ENCODE measurements around the gene ARNT2. TPM values are rescaled to one million over a fixed set of nuclear protein-coding genes. Genes with fewer than 3 reads are reported as not detected.

Gene ARNT2
- total and polyA plus RNA-seq, 2 donors = 1.4 to 2.4 TPM

DNA sequence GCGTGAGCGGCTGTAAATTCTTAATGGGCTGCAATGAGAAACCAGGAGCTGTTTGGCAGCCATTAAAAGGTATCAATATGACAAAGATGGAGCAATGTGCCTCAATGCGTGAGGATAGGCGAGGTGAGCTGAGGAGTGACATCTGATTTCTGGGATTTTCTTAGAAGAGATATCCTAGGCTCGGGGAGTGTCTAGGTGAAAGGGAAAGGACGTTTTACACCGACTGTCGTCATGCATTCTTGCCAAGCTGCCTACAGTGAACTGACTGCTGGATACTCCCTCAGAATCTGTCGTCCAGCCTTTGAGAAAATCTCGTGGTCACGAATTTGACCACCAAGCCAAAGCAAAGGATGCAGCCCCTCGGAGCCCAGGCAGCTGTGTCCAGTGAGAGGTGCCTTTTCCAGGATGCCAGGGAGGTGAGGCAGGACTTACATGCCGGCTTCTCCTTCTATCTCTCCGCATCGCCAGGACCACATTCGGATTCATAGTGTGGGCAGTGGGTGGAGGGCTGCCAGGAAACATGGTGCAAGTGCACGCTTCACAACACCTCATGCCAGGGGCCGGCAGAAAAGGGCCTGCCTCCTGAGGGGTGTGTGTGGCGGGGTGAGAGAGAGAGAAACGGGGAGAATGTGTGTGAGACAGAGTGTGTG lies 210.7 kb downstream of the ARNT2 start:
- Histone ChIP-seq H3K36me3 (ENCODE audit: control insufficient read depth in 2 of 2, insufficient read depth in 2 of 2, low read length in 1 of 2) (no peaks in the 10 kb centered on the region), H3K4me1 (ENCODE audit: control insufficient read depth in 2 of 2, insufficient read depth in 2 of 2, low read length in 2 of 2) (no peaks in the 10 kb centered on the region), H3K27ac (ENCODE audit: low read depth in 1 of 2, low read length in 1 of 2) (no peak overlapping the region), H3K9me3 (ENCODE audit: control insufficient read depth in 2 of 2, insufficient read depth in 1 of 2, low read length in 1 of 2) (no peaks in the 10 kb centered on the region), H3K4me3 (ENCODE audit: low read length in 2 of 2) (no peak overlapping the region), H3K27me3 (ENCODE audit: control insufficient read depth in 2 of 2, insufficient read depth in 1 of 2, low read length in 1 of 2) (peaks cover 0 to 3% of the 10 kb centered on the region in 2 donors)
- DNase-seq (ENCODE audit: low read depth in 6 of 9, low spot score in 9 of 9) = no peak
- 94% methylated on average over 20 of the region's 20 CpGs for WGBS

GRCh38 chr15:80615361-80615736 lies 211.2 kb downstream of the ARNT2 start:
- WGBS = 96% methylated on average over 4 of the region's 4 CpGs
- Histone ChIP-seq H3K36me3 (ENCODE audit: control insufficient read depth in 2 of 2, insufficient read depth in 2 of 2, low read length in 1 of 2) (no peaks in the 10 kb centered on the region), H3K9me3 (ENCODE audit: control insufficient read depth in 2 of 2, insufficient read depth in 1 of 2, low read length in 1 of 2) (no peaks in the 10 kb centered on the region), H3K27me3 (ENCODE audit: control insufficient read depth in 2 of 2, insufficient read depth in 1 of 2, low read length in 1 of 2) (peaks cover 0 to 3% of the 10 kb centered on the region in 2 donors), H3K27ac (ENCODE audit: low read depth in 1 of 2, low read length in 1 of 2) (no peak overlapping the region), H3K4me1 (ENCODE audit: control insufficient read depth in 2 of 2, insufficient read depth in 2 of 2, low read length in 2 of 2) (no peaks in the 10 kb centered on the region), H3K4me3 (ENCODE audit: low read length in 2 of 2) (no peak overlapping the region)
- DNase-seq (ENCODE audit: low read depth in 6 of 9, low spot score in 9 of 9) = no peak

DNA sequence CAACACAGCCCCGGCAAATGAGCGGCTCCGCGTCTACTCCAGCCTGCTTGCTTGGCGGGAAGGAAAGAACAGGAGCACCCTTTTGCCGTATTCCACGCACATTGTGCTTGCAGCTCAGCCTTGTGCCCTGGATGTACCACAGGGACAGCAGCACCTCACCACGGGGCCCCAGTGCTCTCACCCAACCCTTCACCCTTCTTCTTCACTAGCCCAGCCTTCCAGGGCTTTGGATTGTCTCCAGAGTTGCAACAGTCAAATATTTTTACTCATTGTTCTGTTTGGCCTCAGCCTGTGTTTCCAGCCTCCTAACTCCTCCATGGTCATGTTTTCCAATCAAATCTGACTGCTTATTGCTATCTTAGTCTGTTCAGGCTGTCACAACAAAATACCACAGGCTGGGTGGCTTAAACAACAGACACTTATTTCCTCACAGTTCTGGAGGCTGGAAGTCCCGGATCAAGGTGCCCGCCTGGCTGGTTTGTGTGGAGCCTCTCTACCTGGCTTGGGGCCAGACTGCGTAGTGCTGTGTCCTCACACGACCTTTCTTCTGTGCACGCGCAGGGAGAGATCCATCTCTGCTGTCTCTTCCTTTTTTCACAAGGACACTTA lies 211.7 kb downstream of the ARNT2 start:
- no peak overlapping the region for H3K27ac ChIP-seq (ENCODE audit: low read depth in 1 of 2, low read length in 1 of 2)
- H3K27me3 ChIP-seq (ENCODE audit: control insufficient read depth in 2 of 2, insufficient read depth in 1 of 2, low read length in 1 of 2) = peaks cover 0 to 3% of the 10 kb centered on the region in 2 donors
- no peaks in the 10 kb centered on the region for H3K4me1 ChIP-seq (ENCODE audit: control insufficient read depth in 2 of 2, insufficient read depth in 2 of 2, low read length in 2 of 2)
- no peak overlapping the region for H3K4me3 ChIP-seq (ENCODE audit: low read length in 2 of 2)
- H3K9me3 ChIP-seq (ENCODE audit: control insufficient read depth in 2 of 2, insufficient read depth in 1 of 2, low read length in 1 of 2) = no peaks in the 10 kb centered on the region
- 91% methylated on average over 14 of the region's 14 CpGs for WGBS
- no peaks in the 10 kb centered on the region for H3K36me3 ChIP-seq (ENCODE audit: control insufficient read depth in 2 of 2, insufficient read depth in 2 of 2, low read length in 1 of 2)
- DNase-seq (ENCODE audit: low read depth in 6 of 9, low spot score in 9 of 9) = no peak

DNA sequence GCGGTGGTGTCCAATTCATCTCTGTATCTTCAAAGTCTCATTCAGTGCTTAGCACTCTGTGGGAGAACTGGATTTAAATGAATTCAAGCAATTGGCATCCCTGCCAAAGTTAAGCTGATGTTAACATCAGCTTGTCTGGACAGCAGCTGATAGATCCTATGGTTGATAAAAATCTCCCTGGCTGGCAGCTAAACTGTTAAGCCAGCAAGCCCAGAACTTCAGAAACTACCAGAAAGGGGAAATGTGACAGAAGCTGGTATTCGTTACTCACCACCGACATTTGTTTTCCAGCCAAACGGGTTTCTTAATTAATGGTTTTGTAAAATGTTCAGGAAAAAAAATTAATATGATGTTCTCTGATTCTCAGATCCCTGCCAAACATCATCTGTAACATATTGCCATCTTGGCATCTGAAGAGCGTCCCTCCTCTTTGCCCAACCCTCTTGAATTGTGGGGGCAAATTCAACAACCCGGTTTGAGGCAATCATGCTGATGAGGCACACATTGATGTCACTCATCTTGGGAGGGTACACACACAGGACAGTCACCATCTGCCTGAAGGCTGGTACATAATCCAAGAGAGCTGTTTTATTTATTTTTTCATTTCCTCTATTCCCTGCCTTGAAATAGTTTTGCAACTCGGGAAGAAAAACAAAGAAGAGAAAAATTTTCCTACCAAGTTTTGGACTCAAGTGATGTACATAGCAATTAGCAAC lies 214.7 kb downstream of the ARNT2 start:
- Histone ChIP-seq H3K9me3 (ENCODE audit: control insufficient read depth in 2 of 2, insufficient read depth in 1 of 2, low read length in 1 of 2) (no peaks in the 10 kb centered on the region), H3K36me3 (ENCODE audit: control insufficient read depth in 2 of 2, insufficient read depth in 2 of 2, low read length in 1 of 2) (no peaks in the 10 kb centered on the region), H3K27ac (ENCODE audit: low read depth in 1 of 2, low read length in 1 of 2) (no peak overlapping the region), H3K4me3 (ENCODE audit: low read length in 2 of 2) (no peak overlapping the region), H3K4me1 (ENCODE audit: control insufficient read depth in 2 of 2, insufficient read depth in 2 of 2, low read length in 2 of 2) (no peaks in the 10 kb centered on the region), H3K27me3 (ENCODE audit: control insufficient read depth in 2 of 2, insufficient read depth in 1 of 2, low read length in 1 of 2) (peaks cover 0 to 3% of the 10 kb centered on the region in 2 donors)
- no peak for DNase-seq (ENCODE audit: low read depth in 6 of 9, low spot score in 9 of 9)
- WGBS = 73% methylated on average over 7 of the region's 7 CpGs

GRCh38 chr15:80619680-80620079 lies 215.5 kb downstream of the ARNT2 start:
- H3K27ac ChIP-seq (ENCODE audit: low read depth in 1 of 2, low read length in 1 of 2) = no peak overlapping the region

DNA sequence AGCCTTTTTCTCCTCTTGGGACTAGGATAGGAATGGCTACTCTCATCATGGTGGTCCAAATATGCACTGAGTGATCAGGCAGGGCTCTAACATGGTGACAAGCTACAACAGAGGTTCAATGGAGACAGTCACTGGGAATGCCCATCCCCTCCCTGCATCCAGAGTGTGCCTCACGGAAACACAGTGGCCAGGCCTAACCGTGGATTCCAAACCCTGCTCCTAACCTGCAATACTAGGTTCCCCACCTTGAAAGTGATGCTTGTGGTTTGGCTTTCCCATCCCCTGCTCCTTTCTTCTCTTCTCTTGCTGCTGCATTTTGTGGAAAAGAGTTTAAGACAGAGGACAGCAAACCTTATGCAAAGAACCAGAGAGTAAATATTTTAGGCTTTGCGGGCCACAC lies 216.0 kb downstream of the ARNT2 start:
- Histone ChIP-seq H3K27me3 (ENCODE audit: control insufficient read depth in 2 of 2, insufficient read depth in 1 of 2, low read length in 1 of 2) (peaks cover 0 to 3% of the 10 kb centered on the region in 2 donors), H3K4me1 (ENCODE audit: control insufficient read depth in 2 of 2, insufficient read depth in 2 of 2, low read length in 2 of 2) (no peaks in the 10 kb centered on the region), H3K27ac (ENCODE audit: low read depth in 1 of 2, low read length in 1 of 2) (no peak overlapping the region), H3K9me3 (ENCODE audit: control insufficient read depth in 2 of 2, insufficient read depth in 1 of 2, low read length in 1 of 2) (no peaks in the 10 kb centered on the region), H3K4me3 (ENCODE audit: low read length in 2 of 2) (no peak overlapping the region), H3K36me3 (ENCODE audit: control insufficient read depth in 2 of 2, insufficient read depth in 2 of 2, low read length in 1 of 2) (no peaks in the 10 kb centered on the region)
- 96% methylated on average over 3 of the region's 3 CpGs for WGBS
- no peak for DNase-seq (ENCODE audit: low read depth in 6 of 9, low spot score in 9 of 9)

More at GRCh38 chr15:80619680-80620079, 215.5 kb downstream of the ARNT2 start:
- no peak for DNase-seq (ENCODE audit: low read depth in 6 of 9, low spot score in 9 of 9)
- H3K4me3 ChIP-seq (ENCODE audit: low read length in 2 of 2) = no peak overlapping the region
- 96% methylated on average over 1 of the region's 1 CpG for WGBS
- H3K36me3 ChIP-seq (ENCODE audit: control insufficient read depth in 2 of 2, insufficient read depth in 2 of 2, low read length in 1 of 2) = no peaks in the 10 kb centered on the region
- H3K4me1 ChIP-seq (ENCODE audit: control insufficient read depth in 2 of 2, insufficient read depth in 2 of 2, low read length in 2 of 2) = no peaks in the 10 kb centered on the region
- H3K9me3 ChIP-seq (ENCODE audit: control insufficient read depth in 2 of 2, insufficient read depth in 1 of 2, low read length in 1 of 2) = no peaks in the 10 kb centered on the region
- H3K27me3 ChIP-seq (ENCODE audit: control insufficient read depth in 2 of 2, insufficient read depth in 1 of 2, low read length in 1 of 2) = peaks cover 0 to 3% of the 10 kb centered on the region in 2 donors

DNA sequence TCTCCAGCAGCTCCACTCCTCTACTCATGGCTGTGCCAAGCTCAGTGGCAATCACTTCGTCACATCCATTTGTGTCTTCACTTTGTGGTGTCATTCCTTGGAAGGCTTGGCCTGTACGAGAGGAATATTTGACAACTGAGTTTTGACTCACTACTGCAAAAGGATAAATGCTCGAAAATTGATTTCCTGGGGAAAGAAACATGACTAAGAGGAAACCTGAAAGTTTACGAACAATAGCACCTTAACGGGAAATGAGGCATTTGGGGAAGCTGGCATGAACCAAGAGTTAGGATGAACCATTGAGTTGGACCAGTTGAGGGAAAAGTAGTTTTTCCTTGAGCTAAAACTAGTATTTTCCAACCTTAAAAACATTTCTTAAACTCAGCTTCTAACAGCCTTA lies 216.7 kb downstream of the ARNT2 start:
- H3K36me3 ChIP-seq (ENCODE audit: control insufficient read depth in 2 of 2, insufficient read depth in 2 of 2, low read length in 1 of 2) = no peaks in the 10 kb centered on the region
- no peak overlapping the region for H3K4me3 ChIP-seq (ENCODE audit: low read length in 2 of 2)
- H3K27me3 ChIP-seq (ENCODE audit: control insufficient read depth in 2 of 2, insufficient read depth in 1 of 2, low read length in 1 of 2) = peaks cover 0 to 3% of the 10 kb centered on the region in 2 donors
- no peaks in the 10 kb centered on the region for H3K4me1 ChIP-seq (ENCODE audit: control insufficient read depth in 2 of 2, insufficient read depth in 2 of 2, low read length in 2 of 2)
- WGBS = 90% methylated on average over 5 of the region's 5 CpGs
- no peak for DNase-seq (ENCODE audit: low read depth in 6 of 9, low spot score in 9 of 9)
- no peaks in the 10 kb centered on the region for H3K9me3 ChIP-seq (ENCODE audit: control insufficient read depth in 2 of 2, insufficient read depth in 1 of 2, low read length in 1 of 2)
- no peak overlapping the region for H3K27ac ChIP-seq (ENCODE audit: low read depth in 1 of 2, low read length in 1 of 2)

GRCh38 chr15:80626643-80627120 lies 222.5 kb downstream of the ARNT2 start:
- Histone ChIP-seq H3K36me3 (ENCODE audit: control insufficient read depth in 2 of 2, insufficient read depth in 2 of 2, low read length in 1 of 2) (no peaks in the 10 kb centered on the region), H3K27me3 (ENCODE audit: control insufficient read depth in 2 of 2, insufficient read depth in 1 of 2, low read length in 1 of 2) (no peaks in the 10 kb centered on the region), H3K4me3 (ENCODE audit: low read length in 2 of 2) (no peak overlapping the region), H3K4me1 (ENCODE audit: control insufficient read depth in 2 of 2, insufficient read depth in 2 of 2, low read length in 2 of 2) (no peaks in the 10 kb centered on the region), H3K27ac (ENCODE audit: low read depth in 1 of 2, low read length in 1 of 2) (no peak overlapping the region), H3K9me3 (ENCODE audit: control insufficient read depth in 2 of 2, insufficient read depth in 1 of 2, low read length in 1 of 2) (no peaks in the 10 kb centered on the region)
- WGBS = 96% methylated on average over 1 of the region's 1 CpG
- no peak for DNase-seq (ENCODE audit: low read depth in 6 of 9, low spot score in 9 of 9)

DNA sequence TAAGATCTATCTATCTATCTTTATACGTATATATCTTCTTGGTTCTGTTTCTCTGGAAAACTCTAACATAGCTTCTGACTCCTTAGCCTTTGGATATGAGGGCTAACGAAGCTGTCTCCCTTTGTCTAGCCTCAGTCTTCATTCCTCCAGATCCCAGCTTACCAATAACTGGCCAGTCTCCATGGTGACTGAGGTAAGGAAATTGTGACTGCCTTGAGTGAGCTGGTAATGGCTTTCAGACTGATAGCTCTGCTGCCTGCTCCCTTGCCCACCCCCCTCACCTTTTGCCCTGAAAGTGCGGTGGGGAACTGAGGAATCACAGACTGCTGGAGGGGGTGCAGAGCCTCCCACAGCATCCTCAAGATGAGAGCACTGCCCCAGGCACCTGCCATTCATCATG lies 225.2 kb downstream of the ARNT2 start:
- no peaks in the 10 kb centered on the region for H3K27me3 ChIP-seq (ENCODE audit: control insufficient read depth in 2 of 2, insufficient read depth in 1 of 2, low read length in 1 of 2)
- WGBS = 87% methylated on average over 3 of the region's 3 CpGs
- no peak overlapping the region for H3K27ac ChIP-seq (ENCODE audit: low read depth in 1 of 2, low read length in 1 of 2)
- no peaks in the 10 kb centered on the region for H3K36me3 ChIP-seq (ENCODE audit: control insufficient read depth in 2 of 2, insufficient read depth in 2 of 2, low read length in 1 of 2)
- no peak overlapping the region for H3K4me3 ChIP-seq (ENCODE audit: low read length in 2 of 2)
- H3K4me1 ChIP-seq (ENCODE audit: control insufficient read depth in 2 of 2, insufficient read depth in 2 of 2, low read length in 2 of 2) = no peaks in the 10 kb centered on the region
- no peaks in the 10 kb centered on the region for H3K9me3 ChIP-seq (ENCODE audit: control insufficient read depth in 2 of 2, insufficient read depth in 1 of 2, low read length in 1 of 2)
- DNase-seq (ENCODE audit: low read depth in 6 of 9, low spot score in 9 of 9) = no peak
